Loucy (cell line): ENCODE results near the gene ENOX1.

ENCODE experiments used
- EZH2phosphoT487 ChIP-seq: fragments of 200-600 bp; IDR thresholded peaks from 2 replicates; pipeline ENCODE4 v1.6.1; 2018; ENCODE audit warnings: antibody characterized with exemption, mild to moderate bottlenecking, moderate library complexity, borderline replicate concordance
- TF ChIP-seq, protein P1 (sequence below): fragments of 200-600 bp; sonication (generic); conservative IDR thresholded peaks from 2 replicates; pipeline ENCODE4 v1.5.1; 2014; ENCODE audit warnings: mild to moderate bottlenecking, antibody characterized with exemption, low read length

- TF ChIP-seq, protein P1, sequence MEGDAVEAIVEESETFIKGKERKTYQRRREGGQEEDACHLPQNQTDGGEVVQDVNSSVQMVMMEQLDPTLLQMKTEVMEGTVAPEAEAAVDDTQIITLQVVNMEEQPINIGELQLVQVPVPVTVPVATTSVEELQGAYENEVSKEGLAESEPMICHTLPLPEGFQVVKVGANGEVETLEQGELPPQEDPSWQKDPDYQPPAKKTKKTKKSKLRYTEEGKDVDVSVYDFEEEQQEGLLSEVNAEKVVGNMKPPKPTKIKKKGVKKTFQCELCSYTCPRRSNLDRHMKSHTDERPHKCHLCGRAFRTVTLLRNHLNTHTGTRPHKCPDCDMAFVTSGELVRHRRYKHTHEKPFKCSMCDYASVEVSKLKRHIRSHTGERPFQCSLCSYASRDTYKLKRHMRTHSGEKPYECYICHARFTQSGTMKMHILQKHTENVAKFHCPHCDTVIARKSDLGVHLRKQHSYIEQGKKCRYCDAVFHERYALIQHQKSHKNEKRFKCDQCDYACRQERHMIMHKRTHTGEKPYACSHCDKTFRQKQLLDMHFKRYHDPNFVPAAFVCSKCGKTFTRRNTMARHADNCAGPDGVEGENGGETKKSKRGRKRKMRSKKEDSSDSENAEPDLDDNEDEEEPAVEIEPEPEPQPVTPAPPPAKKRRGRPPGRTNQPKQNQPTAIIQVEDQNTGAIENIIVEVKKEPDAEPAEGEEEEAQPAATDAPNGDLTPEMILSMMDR = no peak
- no peak for TF ChIP-seq EZH2phosphoT487
Observed at GRCh38 chr13:43446126-43446525, 340.6 kb downstream of the ENOX1 start.
